ENCODE measurements around the gene DNAH7. TPM values are rescaled to one million over a fixed set of nuclear protein-coding genes. Genes with fewer than 3 reads are reported as not detected.
"Not testable (repeated sequence)": the region's sequence is repeated elsewhere in the genome, so short reads cannot be mapped to it uniquely, and the experiment has no call there.

Gene DNAH7
- total RNA-seq, 5 donors from 2014 or later (not counting 1 experiment from before 2014, with no cell fraction given) = 0.03 TPM; not detected in 4

DNA sequence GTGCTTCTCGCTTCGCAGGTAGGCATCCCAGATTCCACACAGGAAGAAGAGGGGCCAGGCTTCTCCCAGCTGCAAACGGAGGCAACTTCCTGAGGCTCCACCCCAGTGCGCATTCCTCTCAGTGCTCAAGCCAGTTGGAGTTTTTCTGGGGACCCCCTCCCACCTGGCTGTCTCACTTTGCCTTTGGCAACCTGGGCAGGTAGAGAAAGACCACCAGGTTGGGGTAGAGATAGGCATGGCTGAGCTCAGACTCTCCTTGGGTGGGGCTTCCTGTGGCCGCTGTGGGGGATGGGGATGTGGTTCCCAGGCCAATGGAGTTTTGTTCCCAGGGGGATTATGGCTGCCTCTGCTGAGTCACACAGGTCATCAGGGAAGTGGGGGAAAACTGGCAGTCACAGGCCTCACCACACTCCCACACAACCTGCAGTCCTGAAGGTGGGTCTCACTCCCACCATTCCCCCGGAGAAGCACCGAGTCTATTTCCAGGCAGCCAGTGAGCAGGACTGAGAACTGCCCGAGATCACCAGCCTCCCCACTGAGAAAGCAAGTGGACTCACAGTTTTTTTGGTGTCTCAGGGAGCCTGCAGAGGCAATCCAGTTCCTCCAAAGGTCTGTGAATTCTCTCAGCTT is 373.5 kb downstream of the DNAH7 start:
- H3K4me1 ChIP-seq (ENCODE audit: control insufficient read depth in 1 of 2, extremely low read depth in 1 of 2, insufficient read depth in 2 of 2, low read length in 2 of 2) = no peaks in the 10 kb centered on the region
- H3K4me3 Mint-ChIP-seq = no peak overlapping the region
- ATAC-seq (replicated peaks in 1 of 4) (no peak), DNase-seq (no peak)
- ChIA-PET POLR2A (no interaction called here), CTCF (interaction anchor here in 1 of 2 donors (0.6 kb wide), 1 partner anchor 246 kb away, joined by 3 read pairs; no protein-coding TSS in a partner anchor)
- H3K27me3 Mint-ChIP-seq = no peaks in the 10 kb centered on the region
- H3K4me1 Mint-ChIP-seq = peaks cover 52 to 70% (median 68%) of the 10 kb centered on the region in 3 donors
- peaks cover 25 to 52% (median 33%) of the 10 kb centered on the region in 3 donors for H3K9me3 Mint-ChIP-seq
- H3K27ac Mint-ChIP-seq = no peak overlapping the region
- H3K36me3 ChIP-seq (ENCODE audit: control insufficient read depth in 2 of 2, extremely low read depth in 1 of 2, insufficient read depth in 1 of 2, low read length in 1 of 2) = peaks cover 0 to 12% of the 10 kb centered on the region in 2 donors
- no peaks in the 10 kb centered on the region for H3K9me3 ChIP-seq
- H3K27me3 ChIP-seq (replicated peaks in 1 of 2; ENCODE audit: control insufficient read depth in 2 of 2, extremely low read depth in 1 of 2, insufficient read depth in 2 of 2, low read length in 1 of 2) = no peaks in the 10 kb centered on the region
- WGBS (ENCODE audit: insufficient coverage) = 100% methylated on average over 3 of the region's 8 CpGs
- H3K36me3 Mint-ChIP-seq = peaks cover 88% of the 10 kb centered on the region
- H3K27ac ChIP-seq (ENCODE audit: low read length) = no peak overlapping the region
- no peak overlapping the region for H3K4me3 ChIP-seq (ENCODE audit: control insufficient read depth in 1 of 2, extremely low read depth in 1 of 2, low read length in 1 of 2)

DNA sequence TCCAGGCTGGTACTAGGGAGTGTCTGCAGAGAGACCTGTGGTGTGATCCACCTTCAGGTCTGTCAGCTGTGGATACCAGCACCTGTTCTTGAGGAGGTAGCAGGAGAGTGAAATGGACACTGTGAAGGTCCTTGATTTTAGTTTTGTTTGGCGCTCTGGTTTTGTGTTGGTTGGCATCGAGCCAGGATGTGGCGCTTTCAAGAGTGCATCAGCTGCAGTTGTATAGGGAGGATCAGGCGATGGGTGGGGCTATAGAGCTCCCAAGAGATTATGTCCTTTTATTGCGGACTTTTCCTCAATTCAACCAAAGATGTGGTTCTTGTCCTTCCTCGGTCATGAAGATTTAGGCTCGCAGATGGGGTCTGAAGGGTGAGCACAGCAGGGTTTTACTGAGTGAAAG is 374.1 kb downstream of the DNAH7 start:
- H3K9me3 ChIP-seq = no peaks in the 10 kb centered on the region
- WGBS (ENCODE audit: insufficient coverage) = 100% methylated on average over 5 of the region's 7 CpGs
- ATAC-seq (replicated peaks in 1 of 4) = no peak
- Mint-ChIP-seq H3K36me3 (peaks cover 86% of the 10 kb centered on the region), H3K27ac (no peak overlapping the region), H3K4me1 (peaks cover 52 to 70% (median 68%) of the 10 kb centered on the region in 3 donors), H3K4me3 (no peak overlapping the region), H3K9me3 (peaks cover 25 to 49% (median 29%) of the 10 kb centered on the region in 3 donors), H3K27me3 (no peaks in the 10 kb centered on the region)
- no peaks in the 10 kb centered on the region for H3K27me3 ChIP-seq (replicated peaks in 1 of 2; ENCODE audit: control insufficient read depth in 2 of 2, extremely low read depth in 1 of 2, insufficient read depth in 2 of 2, low read length in 1 of 2)
- no peak overlapping the region for H3K27ac ChIP-seq (ENCODE audit: low read length)
- peaks cover 0 to 14% of the 10 kb centered on the region in 2 donors for H3K36me3 ChIP-seq (ENCODE audit: control insufficient read depth in 2 of 2, extremely low read depth in 1 of 2, insufficient read depth in 1 of 2, low read length in 1 of 2)
- CTCF ChIA-PET = interaction anchor here in 1 of 2 donors (0.6 kb wide), 1 partner anchor 247 kb away, joined by 3 read pairs; no protein-coding TSS in a partner anchor
- no peak overlapping the region for H3K4me3 ChIP-seq (ENCODE audit: control insufficient read depth in 1 of 2, extremely low read depth in 1 of 2, low read length in 1 of 2)
- no peak for DNase-seq
- no peaks in the 10 kb centered on the region for H3K4me1 ChIP-seq (ENCODE audit: control insufficient read depth in 1 of 2, extremely low read depth in 1 of 2, insufficient read depth in 2 of 2, low read length in 2 of 2)
- POLR2A ChIA-PET = no interaction called here

DNA sequence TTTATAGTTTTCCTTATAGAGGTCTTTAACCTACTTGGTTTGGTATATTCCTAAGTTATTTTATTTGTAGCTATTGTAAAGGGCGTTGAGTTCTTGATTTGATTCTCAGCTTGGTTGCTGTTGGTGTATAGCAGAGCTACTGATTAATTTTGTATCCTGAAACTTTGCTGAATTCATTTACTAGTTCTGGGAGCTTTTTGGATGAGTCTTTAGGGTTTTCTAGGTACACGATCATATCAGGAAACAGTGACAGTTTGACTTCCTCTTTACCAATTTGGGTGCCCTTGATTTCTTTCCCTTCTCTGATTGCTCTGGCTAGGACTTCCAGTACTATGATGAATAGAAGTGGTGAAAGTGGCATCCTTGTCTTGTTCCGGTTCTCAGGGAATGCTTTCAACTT is 376.1 kb downstream of the DNAH7 start:
- 100% methylated on average over 1 of the region's 3 CpGs for WGBS (ENCODE audit: insufficient coverage)

More for the DNA sequence above, 376.1 kb downstream of the DNAH7 start:
- H3K4me1 ChIP-seq (ENCODE audit: control insufficient read depth in 1 of 2, extremely low read depth in 1 of 2, insufficient read depth in 2 of 2, low read length in 2 of 2); H3K27ac Mint-ChIP-seq; H3K4me3 ChIP-seq (ENCODE audit: control insufficient read depth in 1 of 2, extremely low read depth in 1 of 2, low read length in 1 of 2); H3K27ac ChIP-seq (ENCODE audit: low read length); POLR2A ChIA-PET; H3K4me3 Mint-ChIP-seq; H3K9me3 ChIP-seq; H3K27me3 Mint-ChIP-seq; ATAC-seq (replicated peaks in 1 of 4); H3K27me3 ChIP-seq (replicated peaks in 1 of 2; ENCODE audit: control insufficient read depth in 2 of 2, extremely low read depth in 1 of 2, insufficient read depth in 2 of 2, low read length in 1 of 2); DNase-seq: not testable (repeated sequence)
- H3K36me3 Mint-ChIP-seq = peaks cover 70% of the 10 kb centered on the region
- CTCF ChIA-PET = interaction anchor here in 1 of 2 donors (0.6 kb wide), 1 partner anchor 68 kb away, joined by 9 read pairs; no protein-coding TSS in a partner anchor
- H3K36me3 ChIP-seq (ENCODE audit: control insufficient read depth in 2 of 2, extremely low read depth in 1 of 2, insufficient read depth in 1 of 2, low read length in 1 of 2) = peaks cover 0 to 12% of the 10 kb centered on the region in 2 donors
- peaks cover 48 to 55% (median 52%) of the 10 kb centered on the region in 3 donors for H3K4me1 Mint-ChIP-seq
- peaks cover 21 to 37% (median 25%) of the 10 kb centered on the region in 3 donors for H3K9me3 Mint-ChIP-seq

Other genes starting within 250 kb of the DNAH7 start
- 100 to 1,000 TPM; 218 to 478 (median 248) TPM for gene STK17B, start 102.7 kb upstream of the DNAH7 start, total RNA-seq

Measured in T-cell (primary cell).